Loucy (cell line): ENCODE measurements around the gene RNF135.

Experiments used
- H2AFZ ChIP-seq: fragments of 200-600 bp; sonication (generic); 2 replicates; pipeline ENCODE4 v1.6.0; 2016; ENCODE audit warnings: antibody characterized with exemption, mild to moderate bottlenecking, low read length, moderate library complexity
- H3F3A ChIP-seq: fragments of 200-600 bp; 2 replicates; pipeline ENCODE4 v1.6.0; 2016; ENCODE audit warnings: antibody characterized with exemption, low read depth, mild to moderate bottlenecking
- H3K27me3 ChIP-seq: fragments of 200-600 bp; sonication (generic); 2 replicates; pipeline ENCODE4 v1.6.1; 2014; ENCODE audit warnings: low read length, mild to moderate bottlenecking; ENCODE audit not compliant: insufficient read depth, poor library complexity, severe bottlenecking
- H3K36me3 ChIP-seq: fragments of 200-600 bp; sonication (generic); 2 replicates; pipeline ENCODE4 v1.6.1; 2016; ENCODE audit warnings: low read length; ENCODE audit not compliant: insufficient read depth
- H3K4me1 ChIP-seq: fragments of 200-600 bp; sonication (generic); 2 replicates; pipeline ENCODE4 v1.5.1; 2014; ENCODE audit warnings: low read length, mild to moderate bottlenecking; ENCODE audit not compliant: insufficient read depth, poor library complexity, severe bottlenecking
- H3K4me2 ChIP-seq: fragments of 200-600 bp; sonication (generic); 2 replicates; pipeline ENCODE4 v1.6.0; 2014; ENCODE audit warnings: antibody characterized with exemption, low read length, low read depth, mild to moderate bottlenecking; ENCODE audit not compliant: poor library complexity, severe bottlenecking
- H3K4me3 ChIP-seq: fragments of 200-600 bp; sonication (generic); 2 replicates; pipeline ENCODE4 v1.5.1; 2014; ENCODE audit warnings: low read length, mild to moderate bottlenecking, mixed read lengths; ENCODE audit not compliant: poor library complexity, severe bottlenecking
- H3K79me2 ChIP-seq: fragments of 200-600 bp; sonication (generic); 2 replicates; pipeline ENCODE4 v1.6.1; 2014; ENCODE audit warnings: low read length; ENCODE audit not compliant: insufficient read depth
- H3K9ac ChIP-seq: fragments of 200-600 bp; sonication (generic); 2 replicates; pipeline ENCODE4 v1.6.0; 2014; ENCODE audit warnings: mild to moderate bottlenecking, low read depth, low read length, moderate library complexity; ENCODE audit not compliant: poor library complexity, severe bottlenecking
- H3K9me2 ChIP-seq: fragments of 200-600 bp; sonication (generic); replicated peaks from 2 replicates; pipeline ENCODE4 v1.6.1; 2016; ENCODE audit warnings: low read depth, low read length, mixed read lengths
- H3K9me3 ChIP-seq: fragments of 200-600 bp; sonication (generic); 2 replicates; pipeline ENCODE4 v1.6.1; 2014; ENCODE audit warnings: mild to moderate bottlenecking, antibody characterized with exemption, low read length, low read depth; ENCODE audit not compliant: insufficient read depth
- H4K20me1 ChIP-seq: fragments of 200-600 bp; sonication (generic); 2 replicates; pipeline ENCODE4 v1.6.0; 2014; ENCODE audit warnings: antibody characterized with exemption, low read length, mild to moderate bottlenecking; ENCODE audit not compliant: insufficient read depth, poor library complexity, severe bottlenecking
- EZH2phosphoT487 ChIP-seq: fragments of 200-600 bp; IDR thresholded peaks from 2 replicates; pipeline ENCODE4 v1.6.1; 2018; ENCODE audit warnings: antibody characterized with exemption, mild to moderate bottlenecking, moderate library complexity, borderline replicate concordance
- TF ChIP-seq, protein P1 (sequence below): fragments of 200-600 bp; sonication (generic); conservative IDR thresholded peaks from 2 replicates; pipeline ENCODE4 v1.5.1; 2014; ENCODE audit warnings: mild to moderate bottlenecking, antibody characterized with exemption, low read length

RNF135 gene

DNA sequence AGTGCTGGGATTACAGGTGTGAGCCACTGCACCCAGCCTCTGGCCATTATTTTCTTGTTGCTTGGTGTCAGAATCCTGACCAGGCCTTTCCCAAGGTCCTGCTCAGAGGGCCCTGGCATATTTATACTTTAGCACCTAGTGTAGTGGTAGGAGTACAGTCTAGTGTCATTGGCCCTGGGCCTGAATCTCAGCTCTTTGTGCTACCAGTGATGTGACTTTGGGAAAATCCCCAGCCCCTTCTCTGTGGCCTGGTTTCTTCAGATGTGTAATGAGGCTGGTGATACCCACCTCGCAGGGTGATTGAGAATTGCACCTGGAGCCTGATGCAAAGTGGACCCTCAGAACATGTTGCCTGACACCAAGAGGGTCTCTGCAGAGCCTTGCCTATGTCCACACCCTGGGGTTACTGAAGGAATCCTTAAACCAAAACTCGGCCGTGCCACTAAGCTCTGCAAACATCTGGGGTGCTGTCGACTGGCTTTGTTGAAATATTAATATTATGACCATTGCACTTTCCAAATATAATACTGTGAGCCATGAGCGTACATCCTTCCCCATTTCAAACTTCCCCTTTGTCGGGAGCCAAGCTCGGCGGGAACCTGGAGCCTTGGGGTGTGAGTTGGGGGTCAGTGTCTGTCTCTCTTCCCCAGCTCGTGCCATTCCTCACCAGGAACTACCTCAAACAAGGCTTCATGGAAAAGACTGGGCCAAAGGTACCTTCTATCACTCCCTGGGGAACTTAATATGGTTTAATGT lies 18.0 kb upstream of the RNF135 start:
- H3K4me1 ChIP-seq = no peaks in the 10 kb centered on the region
- no peaks in the 10 kb centered on the region for H3F3A ChIP-seq
- no peaks in the 10 kb centered on the region for H3K9me3 ChIP-seq
- no peaks in the 10 kb centered on the region for H4K20me1 ChIP-seq
- no peaks in the 10 kb centered on the region for H3K36me3 ChIP-seq
- TF ChIP-seq, protein P1, sequence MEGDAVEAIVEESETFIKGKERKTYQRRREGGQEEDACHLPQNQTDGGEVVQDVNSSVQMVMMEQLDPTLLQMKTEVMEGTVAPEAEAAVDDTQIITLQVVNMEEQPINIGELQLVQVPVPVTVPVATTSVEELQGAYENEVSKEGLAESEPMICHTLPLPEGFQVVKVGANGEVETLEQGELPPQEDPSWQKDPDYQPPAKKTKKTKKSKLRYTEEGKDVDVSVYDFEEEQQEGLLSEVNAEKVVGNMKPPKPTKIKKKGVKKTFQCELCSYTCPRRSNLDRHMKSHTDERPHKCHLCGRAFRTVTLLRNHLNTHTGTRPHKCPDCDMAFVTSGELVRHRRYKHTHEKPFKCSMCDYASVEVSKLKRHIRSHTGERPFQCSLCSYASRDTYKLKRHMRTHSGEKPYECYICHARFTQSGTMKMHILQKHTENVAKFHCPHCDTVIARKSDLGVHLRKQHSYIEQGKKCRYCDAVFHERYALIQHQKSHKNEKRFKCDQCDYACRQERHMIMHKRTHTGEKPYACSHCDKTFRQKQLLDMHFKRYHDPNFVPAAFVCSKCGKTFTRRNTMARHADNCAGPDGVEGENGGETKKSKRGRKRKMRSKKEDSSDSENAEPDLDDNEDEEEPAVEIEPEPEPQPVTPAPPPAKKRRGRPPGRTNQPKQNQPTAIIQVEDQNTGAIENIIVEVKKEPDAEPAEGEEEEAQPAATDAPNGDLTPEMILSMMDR = no peak
- no peak for TF ChIP-seq EZH2phosphoT487
- H3K4me2 ChIP-seq = no peak overlapping the region
- no peaks in the 10 kb centered on the region for H3K27me3 ChIP-seq
- H3K9me2 ChIP-seq = no peaks in the 10 kb centered on the region
- H3K79me2 ChIP-seq = no peaks in the 10 kb centered on the region
- H3K9ac ChIP-seq = no peak overlapping the region
- no peak overlapping the region for H2AFZ ChIP-seq
- no peak overlapping the region for H3K4me3 ChIP-seq

DNA sequence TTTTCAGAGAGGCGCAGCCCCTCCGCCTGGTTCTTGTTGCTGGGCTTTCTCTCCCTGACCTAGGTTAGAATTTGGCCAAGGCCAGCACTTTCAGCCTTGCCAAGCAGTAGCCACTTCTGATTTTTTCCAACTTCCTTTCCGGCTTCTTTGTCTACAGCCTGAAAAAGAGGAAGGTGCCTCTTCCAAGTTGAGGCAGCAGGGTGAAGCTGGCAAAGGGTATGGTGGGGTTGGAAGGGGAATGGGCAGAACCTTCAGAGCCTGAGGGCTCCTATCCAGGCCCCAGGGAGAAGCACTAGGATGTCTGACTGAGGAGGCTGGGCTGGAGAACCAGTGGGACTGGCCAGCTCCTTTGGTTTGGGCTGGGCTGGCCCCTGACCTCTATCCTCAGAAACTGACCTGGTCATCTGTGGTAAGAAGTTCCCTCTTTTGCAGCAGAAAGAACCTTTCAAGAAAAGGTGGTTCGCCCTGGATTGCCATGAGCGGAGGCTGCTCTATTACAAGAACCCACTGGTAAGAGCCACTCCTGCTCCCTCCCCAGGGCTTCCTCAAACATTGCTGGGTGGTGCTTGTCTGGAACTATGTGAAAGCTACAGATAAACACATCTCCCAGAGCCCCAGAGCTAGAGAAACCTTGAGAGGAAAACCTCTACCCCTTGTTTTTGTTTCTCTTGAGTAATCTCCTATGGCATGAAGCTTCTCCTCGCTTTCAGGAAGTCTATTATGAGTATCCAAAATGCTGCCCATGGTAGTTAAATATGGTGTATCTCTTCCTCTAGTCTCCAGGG lies 16.6 kb upstream of the RNF135 start:
- no peak overlapping the region for H3K4me2 ChIP-seq
- no peaks in the 10 kb centered on the region for H3K79me2 ChIP-seq
- peak overlapping the region; percentile 45; the same call in 1 of the 2 replicates for H2AFZ ChIP-seq
- no peaks in the 10 kb centered on the region for H3F3A ChIP-seq
- no peak overlapping the region for H3K9ac ChIP-seq
- no peak for TF ChIP-seq EZH2phosphoT487
- TF ChIP-seq, protein P1 = no peak
- no peaks in the 10 kb centered on the region for H3K36me3 ChIP-seq
- no peaks in the 10 kb centered on the region for H3K27me3 ChIP-seq
- H3K4me3 ChIP-seq = no peak overlapping the region
- no peaks in the 10 kb centered on the region for H4K20me1 ChIP-seq
- no peaks in the 10 kb centered on the region for H3K9me2 ChIP-seq
- H3K9me3 ChIP-seq = no peaks in the 10 kb centered on the region
- no peaks in the 10 kb centered on the region for H3K4me1 ChIP-seq

DNA sequence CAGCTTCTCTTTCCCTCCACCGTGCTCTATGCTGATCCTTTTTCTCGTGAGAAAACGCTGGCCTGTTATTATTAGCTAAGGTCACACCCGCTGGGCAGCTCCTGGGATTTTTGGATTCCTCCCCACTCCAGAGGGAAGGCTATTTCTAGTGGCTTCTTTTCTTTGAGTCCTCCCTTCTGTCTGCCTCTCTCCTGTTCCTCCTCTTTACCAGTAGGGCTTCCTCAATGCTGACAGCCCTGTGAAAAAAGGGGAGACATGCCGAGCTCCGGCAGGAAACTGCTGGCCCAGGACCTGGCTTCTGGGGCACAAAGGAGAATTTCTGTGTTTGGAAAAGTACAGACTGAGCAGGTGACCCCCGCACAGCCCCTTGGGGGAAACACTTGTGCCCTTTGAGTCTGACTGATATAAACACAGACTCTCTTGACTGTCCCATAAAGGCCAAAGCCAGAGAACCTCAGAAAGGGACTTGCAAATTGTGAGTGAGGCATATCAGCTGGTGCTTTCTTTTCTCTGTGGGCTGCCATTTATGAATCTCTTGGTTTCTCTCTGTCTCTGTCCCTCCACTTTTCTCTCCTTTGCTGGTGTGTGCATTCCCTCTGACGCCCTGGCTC lies 14.0 kb upstream of the RNF135 start:
- Histone ChIP-seq H3K4me3 (no peak overlapping the region), H3K79me2 (no peaks in the 10 kb centered on the region), H3K4me2 (no peak overlapping the region), H3K9me3 (no peaks in the 10 kb centered on the region), H3K9me2 (no peaks in the 10 kb centered on the region), H3F3A (no peaks in the 10 kb centered on the region), H2AFZ (no peak overlapping the region), H4K20me1 (no peaks in the 10 kb centered on the region), H3K4me1 (no peaks in the 10 kb centered on the region), H3K27me3 (no peaks in the 10 kb centered on the region), H3K36me3 (no peaks in the 10 kb centered on the region), H3K9ac (no peak overlapping the region)
- TF ChIP-seq, protein P1 = no peak
- TF ChIP-seq EZH2phosphoT487 = no peak
